Fibroblast of upper back skin (primary cell): Measurements from ENCODE around the gene CATSPERD.

Experiments used
- DNase-seq: peaks from one replicate; pipeline ENCODE4 v3.0.0-alpha.2; 2013

CATSPERD gene

DNA sequence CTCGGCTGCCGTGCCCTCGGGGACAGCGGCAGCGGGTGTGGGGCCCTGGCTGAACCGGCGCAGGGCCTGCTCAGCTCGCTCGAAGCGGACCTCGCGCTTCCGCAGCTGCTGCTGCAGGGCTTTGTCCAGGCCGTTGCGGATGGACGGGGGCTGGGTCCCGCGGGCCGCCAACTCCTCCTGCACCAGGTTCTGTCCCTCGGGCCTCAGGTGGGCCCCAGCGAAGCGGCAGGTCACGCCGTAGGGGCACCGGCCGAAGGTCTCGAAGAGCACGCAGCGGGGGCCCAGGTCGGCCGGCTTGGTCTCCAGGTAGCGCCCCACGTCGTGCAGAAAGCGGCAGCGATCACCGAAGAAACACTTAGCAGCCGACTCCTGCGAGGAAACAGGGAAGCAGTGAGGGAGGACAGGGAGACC is 68.9 kb downstream of the CATSPERD start:
- DNase-seq = no peak

DNA sequence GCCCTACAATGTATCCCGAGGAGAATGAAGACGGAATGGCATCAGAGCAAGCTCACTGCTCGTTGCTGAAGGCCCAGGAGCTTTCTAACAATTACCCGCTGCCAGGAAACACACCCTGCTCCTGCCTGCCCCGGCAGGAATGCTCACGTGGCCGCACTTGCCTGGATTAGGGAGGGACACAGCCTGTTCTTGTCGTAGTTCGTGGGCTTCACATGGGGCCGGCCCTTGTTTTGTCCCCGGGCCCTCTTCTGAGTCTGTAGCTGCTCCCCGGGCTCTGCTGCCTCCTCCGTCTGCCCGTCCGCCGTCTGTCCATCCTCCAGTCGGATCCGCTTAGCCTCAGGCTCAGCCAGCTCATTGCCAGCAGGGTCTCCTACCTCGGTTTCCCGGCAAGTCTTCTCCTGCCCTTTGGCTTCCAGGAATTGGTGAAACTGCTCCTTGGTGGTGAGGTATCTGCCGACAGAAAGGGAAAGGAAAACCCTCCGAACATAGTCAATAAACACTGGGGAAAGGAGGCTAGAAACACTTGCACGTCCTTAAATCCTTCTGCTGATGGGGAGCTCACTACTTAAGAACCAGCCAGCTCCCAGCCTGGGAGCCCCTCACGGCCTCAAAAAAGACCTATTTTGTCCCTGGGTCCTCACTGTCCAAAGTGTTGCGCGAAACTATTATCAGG is 69.6 kb downstream of the CATSPERD start:
- no peak for DNase-seq

DNA sequence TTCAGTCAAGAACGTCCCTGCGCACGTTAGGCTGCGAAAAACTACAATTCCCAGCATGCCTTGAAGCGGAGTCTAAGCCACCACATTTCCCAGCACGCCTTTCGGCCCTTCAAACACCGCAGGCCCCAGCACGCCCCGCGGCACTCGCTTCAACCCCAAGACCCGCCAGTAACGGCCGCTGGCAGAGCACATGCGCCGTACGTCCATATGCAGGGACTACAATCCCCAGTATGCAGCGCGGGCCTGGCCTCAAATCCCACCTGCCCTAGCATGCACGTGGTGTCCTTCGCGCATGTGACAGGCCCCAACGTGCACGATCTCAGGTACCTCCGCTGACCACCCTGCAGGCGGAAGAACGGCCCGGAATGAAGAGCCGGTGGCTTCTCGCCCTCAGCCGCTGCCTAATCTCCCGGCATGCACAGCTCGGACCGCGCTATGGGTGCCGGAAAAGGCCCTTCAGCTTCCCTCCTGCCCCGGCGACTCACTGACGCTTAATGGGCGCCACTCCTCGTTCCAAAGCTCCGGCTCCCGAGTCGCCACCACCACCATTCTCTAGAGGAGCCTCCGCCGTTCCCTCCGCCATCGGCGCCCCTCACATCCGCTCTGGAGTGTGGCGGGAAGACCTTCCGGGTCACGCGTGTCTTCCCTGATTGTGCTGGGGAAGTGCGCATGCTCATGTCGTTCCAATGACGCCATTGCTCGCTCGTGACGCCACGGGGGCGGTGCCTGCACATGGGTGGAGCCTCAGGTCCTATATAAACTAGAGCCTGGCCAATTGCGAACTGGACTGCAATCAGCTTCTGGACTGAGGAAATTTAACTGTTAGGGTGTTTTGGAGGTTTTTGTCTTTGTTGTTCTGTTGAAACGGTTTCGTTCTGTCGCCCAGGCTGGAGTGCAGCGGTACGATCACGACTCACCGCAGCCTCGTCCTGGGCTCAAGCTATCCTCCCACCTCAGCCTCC is 70.4 kb downstream of the CATSPERD start, which contains the start of gene DUS3L:
Gene DUS3L, minus strand, starts transcription at position 605 of the 962 bp plus-strand sequence. Its CDS starts 22 bp downstream, at position 583.
- peak; percentile 98 for DNase-seq

- no peak for DNase-seq
Measured at GRCh38 chr19:5792224-5792623, 71.8 kb downstream of the CATSPERD start.

- no peak for DNase-seq
Measured at GRCh38 chr19:5793188-5793587, 72.8 kb downstream of the CATSPERD start.

DNA sequence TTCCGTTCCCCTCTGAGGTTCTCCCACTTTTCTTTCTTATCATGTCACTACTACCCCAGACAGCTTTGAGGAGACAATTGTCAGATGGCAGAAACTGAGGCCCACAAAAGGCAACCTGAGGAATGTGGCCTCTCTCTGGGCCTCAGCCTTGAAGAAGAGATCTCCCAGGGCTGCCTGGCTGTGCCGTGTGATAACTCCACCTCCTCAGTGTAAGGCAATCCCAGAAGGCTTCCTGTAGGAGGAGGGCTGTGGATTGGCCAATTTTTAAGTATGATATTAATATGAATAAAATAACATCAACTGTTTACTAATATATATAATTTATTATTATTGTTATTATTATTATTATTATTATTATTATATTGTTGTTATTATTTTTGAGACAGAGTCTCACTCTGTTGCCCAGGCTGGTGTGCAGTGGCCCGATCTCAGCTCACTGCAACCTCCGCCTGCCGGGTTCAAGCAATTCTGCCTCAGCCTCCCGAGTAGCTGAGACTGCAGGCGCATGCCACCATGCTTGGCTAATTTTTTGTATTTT is 75.0 kb downstream of the CATSPERD start:
- no peak for DNase-seq

DNA sequence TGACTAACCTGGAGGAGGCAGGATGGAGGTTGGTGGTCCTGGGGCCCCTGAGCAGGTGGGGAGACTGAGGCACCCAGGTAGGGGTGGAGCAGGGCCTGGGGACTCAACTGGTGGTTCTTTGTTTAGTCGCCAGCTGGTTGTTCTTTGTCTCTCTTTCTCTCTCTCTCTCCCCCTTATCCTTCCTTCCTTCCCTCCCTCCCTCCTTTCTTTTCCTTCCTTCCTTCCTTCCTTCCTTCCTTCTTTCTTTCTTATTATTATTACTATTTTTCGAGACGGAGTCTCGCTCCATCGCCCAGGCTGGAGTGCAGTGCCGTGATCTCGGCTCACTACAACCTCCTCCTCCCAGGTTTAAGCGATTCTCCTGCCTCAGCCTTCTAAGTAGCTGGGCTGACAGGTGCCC is 77.8 kb downstream of the CATSPERD start:
- DNase-seq = no peak

GRCh38 chr19:5799247-5800241 is 79.1 kb downstream of the CATSPERD start:
- no peak for DNase-seq

- no peak for DNase-seq
Measured at GRCh38 chr19:5800361-5801270, 80.2 kb downstream of the CATSPERD start.

GRCh38 chr19:5801796-5802619 is 81.6 kb downstream of the CATSPERD start:
- DNase-seq = peak; percentile 71

GRCh38 chr19:5803441-5803751 is 83.0 kb downstream of the CATSPERD start:
- no peak for DNase-seq

DNA sequence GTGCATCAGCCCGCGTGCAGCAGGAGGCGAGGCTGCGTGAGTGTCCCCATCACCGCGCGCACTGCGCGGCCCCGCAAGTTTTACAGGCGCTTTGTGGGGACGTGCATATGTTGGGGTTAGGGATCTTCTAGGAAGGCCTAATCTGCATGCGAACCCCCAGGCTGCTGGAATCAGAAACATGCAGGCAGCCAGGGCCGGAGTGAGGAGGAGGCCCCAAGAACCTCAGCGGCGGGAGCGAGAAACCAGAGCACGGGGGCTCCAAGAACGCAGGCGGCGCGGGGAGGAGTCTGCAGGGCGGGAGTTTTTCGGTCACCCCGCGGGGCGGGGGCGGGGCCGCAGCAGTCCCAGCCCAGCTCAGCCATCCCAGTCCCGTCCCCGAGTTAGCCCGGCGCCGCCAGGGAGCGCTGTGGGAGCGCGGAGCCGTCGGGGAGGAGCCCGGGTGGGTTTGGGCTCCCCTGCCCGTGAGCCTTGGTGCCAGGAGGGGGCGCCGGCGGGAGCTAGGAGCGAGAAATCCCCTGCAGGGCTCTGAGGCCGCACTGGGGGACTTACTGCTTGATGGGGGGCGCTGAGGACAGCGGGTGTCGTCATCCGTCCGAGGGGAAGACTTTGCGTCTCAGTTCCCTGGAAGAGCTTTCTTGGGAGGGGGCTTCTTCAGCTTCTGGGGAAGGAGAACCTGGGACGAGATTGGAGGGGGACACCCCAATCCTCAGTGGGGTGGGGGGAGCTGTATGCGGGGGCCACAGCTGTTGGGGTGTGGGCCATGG is 83.5 kb downstream of the CATSPERD start:
- peak; percentile 85 for DNase-seq

DNA sequence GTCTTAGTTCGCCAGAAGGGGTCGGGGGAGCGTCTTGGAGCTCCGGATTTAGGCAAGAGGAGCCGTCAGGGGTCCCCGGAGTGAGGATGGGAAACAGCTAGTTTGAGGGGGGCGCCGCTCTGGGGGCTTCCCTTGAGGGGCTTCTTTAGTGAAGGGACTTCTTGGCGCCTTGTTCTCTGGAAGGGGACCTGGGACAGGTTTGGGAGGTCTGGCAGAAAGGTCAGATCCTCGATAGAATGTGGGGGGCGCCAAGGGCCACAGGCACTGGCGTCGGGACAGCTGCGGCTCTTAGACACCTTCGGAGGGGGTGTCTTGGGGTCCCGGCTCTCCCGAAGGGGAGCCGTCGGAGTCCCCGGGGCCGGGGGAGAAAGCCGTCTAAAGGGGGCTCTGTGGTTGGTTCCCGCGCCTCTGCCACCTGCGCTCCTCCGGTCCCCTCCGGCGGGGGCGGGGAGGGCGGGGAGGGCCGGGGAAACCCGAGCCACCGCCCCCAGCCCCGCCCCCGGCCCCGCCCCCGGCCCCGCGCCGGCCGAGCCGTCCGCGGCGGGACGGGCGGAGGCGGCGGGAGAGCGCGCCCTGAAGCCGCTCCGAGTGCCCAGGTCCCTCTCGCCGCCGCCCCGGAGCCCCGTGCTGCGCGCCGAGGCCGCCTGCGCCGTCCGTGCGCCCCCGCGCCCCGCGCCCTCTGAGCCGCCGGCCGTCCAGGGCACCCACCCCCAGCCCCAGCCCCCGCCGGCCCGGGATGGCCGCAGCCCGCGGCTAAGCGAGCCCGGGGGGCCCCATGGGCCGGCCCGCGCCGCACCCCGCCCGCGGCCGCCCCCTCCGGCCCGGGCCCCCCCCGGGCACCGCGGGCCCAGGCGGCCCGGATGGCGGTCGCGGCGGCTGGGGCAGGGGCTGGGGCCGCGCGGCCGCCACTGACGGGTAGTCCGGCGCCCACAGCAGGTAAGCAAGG is 84.4 kb downstream of the CATSPERD start, which contains the start of gene NRTN:
Gene NRTN, plus strand, starts transcription at position 552 of the 946 bp plus-strand sequence. CDS start 19,099 bp downstream, outside the sequence.
- no peak for DNase-seq

DNA sequence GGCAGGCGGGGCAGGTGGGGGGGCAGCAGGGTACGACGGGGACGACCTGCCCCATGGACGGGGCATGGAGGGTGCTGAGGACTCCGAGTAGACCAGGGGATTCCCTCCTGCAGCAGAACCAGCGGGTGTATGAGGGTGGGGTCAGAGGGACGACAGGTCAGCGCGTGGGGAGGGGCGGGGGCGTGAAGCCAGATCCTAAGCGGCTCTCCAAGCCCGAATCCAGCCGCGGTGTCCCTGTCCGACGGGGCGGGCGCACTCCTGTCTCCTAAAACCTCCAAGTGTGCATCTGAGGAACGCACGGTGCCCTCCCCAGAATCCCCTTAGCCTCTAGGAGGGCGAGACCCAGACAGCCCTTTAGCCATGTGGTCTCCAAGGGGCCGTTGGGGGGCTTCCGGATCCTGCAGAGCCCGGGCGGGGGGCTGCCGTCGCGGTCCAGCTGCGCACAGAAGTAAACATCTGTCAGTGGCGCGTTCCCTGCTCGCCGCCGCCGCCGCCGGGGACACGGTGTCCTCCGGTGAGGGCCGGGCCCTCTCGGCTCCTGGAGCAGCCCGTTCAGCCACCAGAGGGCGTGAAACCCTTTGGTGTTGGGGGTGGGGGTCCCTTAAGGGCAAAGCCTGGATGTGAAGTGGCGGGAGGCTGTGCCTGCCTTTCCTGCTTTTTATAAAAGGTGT is 85.2 kb downstream of the CATSPERD start:
- DNase-seq = peak; percentile 40

DNA sequence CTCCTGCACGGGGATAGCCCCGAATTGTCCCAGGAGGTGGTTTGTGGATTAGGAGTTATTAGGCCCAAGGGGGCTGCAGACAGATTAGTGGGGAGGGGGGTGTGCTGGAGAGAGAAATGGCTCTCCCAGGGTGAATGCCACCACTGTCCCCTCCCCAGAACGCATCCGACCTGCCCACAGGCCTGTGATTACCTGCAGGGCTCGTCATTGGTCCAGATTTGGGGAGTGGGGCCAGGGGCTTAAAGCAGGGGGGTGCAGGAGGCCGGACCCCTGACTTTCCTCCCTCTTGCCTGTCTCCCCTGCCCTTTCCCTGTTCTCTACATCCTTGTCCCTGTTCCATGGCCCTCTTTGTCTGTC is 85.7 kb downstream of the CATSPERD start:
- DNase-seq = no peak

GRCh38 chr19:5806905-5807304 is 86.5 kb downstream of the CATSPERD start:
- no peak for DNase-seq

DNA sequence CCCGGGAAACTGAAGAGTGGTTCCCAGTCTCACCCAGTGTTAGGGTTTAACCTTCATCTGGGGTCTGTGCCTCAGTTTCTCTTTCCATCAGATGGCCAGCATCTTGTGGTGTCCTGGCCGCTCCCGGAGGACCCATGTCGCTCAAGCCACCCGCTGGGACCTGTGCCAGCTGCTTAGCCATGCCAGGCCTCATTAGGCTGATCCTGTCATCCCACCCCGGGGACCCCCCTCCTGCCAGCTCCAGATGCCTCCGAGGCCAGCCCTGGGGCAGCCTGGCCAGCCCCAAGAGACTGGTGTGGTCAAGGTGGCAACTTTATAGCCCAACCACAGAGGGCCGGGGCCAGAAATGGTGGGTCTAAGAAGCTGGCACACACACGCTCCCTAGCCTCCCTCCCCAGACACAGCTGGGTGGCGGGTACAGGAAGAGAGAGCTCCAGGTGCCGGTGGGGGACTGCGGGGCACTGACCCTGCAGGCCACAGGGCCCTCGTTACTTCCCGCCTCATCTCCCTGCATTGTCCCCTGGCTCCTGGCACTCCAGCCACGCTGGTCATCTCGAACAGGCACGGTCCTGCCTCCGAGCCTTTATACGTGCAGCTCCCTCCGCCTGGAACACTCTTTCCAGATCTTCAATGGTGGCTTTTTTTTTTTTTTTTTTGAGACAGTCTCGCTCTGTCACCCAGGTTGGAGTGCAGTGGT is 87.8 kb downstream of the CATSPERD start:
- no peak for DNase-seq
